IgD-negative memory B cell (primary cell): ENCODE measurements around the gene BCOR. TPM values are rescaled to one million over a fixed set of nuclear protein-coding genes. Genes with fewer than 3 reads are reported as not detected.
A peak's percentile ranks its signal among the peaks of the same experiment; 100 is the strongest.

Source experiments
- H3K27ac Mint-ChIP-seq, 3 donors: one replicate each; pipeline ENCODE4 v1.8.0; 2020 to 2022; ENCODE audit warnings: mild to moderate bottlenecking in 3 of 3, mixed read lengths in 3 of 3, moderate library complexity in 1 of 3
- H3K27me3 Mint-ChIP-seq: one replicate; pipeline ENCODE4 v1.8.0; 2021; ENCODE audit warnings: mixed read lengths
- H3K36me3 Mint-ChIP-seq: one replicate; pipeline ENCODE4 v1.8.0; 2020; ENCODE audit warnings: mild to moderate bottlenecking, mixed read lengths
- H3K4me1 Mint-ChIP-seq, 3 donors: one replicate each; pipeline ENCODE4 v1.8.0; 2020 to 2022; ENCODE audit warnings: mixed read lengths in 3 of 3, mild to moderate bottlenecking in 1 of 3
- H3K4me3 Mint-ChIP-seq, 4 donors: one replicate each; pipeline ENCODE4 v1.8.0; 2020 to 2022; ENCODE audit warnings: mild to moderate bottlenecking in 4 of 4, mixed read lengths in 4 of 4, moderate library complexity in 3 of 4
- H3K9me3 Mint-ChIP-seq, 3 donors: one replicate each; pipeline ENCODE4 v1.8.0; 2020 to 2021; ENCODE audit warnings: mixed read lengths in 3 of 3, mild to moderate bottlenecking in 1 of 3
- polyA plus RNA-seq: library from polyadenylated mRNA; unstranded; fragments of 300-500 nt; fragmentation: Illumina TruSeq; gene quantifications from one replicate; pipeline ENCODE4 v1.2.3, GENCODE V29; 2021

Gene BCOR
- polyA plus RNA-seq, 1 donor from 2014 or later: 10.2 TPM

DNA sequence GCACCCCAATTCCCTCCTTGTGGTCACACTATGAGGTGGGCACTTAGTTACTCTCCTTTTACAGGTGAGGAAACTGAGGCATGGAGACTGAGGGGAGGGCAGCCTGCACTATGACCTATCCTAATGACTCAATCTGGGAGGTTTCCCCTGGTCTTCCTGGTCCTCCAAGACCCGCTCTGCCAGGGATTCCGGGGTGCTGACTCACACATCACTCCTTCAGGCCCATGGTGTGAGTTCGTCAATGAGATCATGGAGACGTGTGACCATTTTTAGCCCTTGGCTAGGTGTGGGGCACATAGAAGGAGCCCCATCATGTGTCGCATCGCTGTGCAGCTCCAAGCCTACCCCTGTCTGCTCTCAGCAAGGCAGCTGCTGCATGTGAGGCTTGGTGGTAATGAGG is 32.4 kb upstream of the BCOR start:
- Mint-ChIP-seq H3K4me3 (no peak overlapping the region), H3K27ac (no peak overlapping the region), H3K9me3 (peaks cover 0 to 1% (median 0%) of the 10 kb centered on the region in 3 donors), H3K27me3 (no peaks in the 10 kb centered on the region), H3K4me1 (peaks cover 0 to 5% (median 0%) of the 10 kb centered on the region in 3 donors), H3K36me3 (no peaks in the 10 kb centered on the region)

DNA sequence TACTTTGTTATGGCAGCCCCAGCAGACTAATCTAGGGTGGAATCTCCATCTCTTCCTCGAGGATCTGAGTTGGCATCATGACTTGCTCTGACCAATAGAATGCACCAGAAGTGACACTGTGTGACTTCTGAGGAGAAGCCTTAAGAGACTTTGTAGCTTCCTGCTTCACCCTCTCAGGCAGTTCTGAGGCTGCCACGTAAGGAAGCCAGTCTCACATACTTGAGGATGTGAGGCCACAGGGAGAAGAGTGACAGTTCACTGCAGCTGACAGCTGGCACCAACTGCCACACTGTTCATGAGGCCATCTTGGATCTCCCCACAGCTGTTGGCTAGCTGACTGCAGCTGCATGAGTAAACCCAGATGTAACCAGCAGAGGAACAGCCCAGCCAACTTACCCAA is 29.3 kb upstream of the BCOR start:
- Mint-ChIP-seq H3K36me3 (no peaks in the 10 kb centered on the region), H3K27me3 (peaks cover 1% of the 10 kb centered on the region), H3K4me1 (peaks cover 0 to 5% (median 0%) of the 10 kb centered on the region in 3 donors), H3K9me3 (peaks cover 0 to 1% (median 0%) of the 10 kb centered on the region in 3 donors), H3K4me3 (no peak overlapping the region), H3K27ac (peak overlapping the region in 1 of 3 donors; percentile 1)

DNA sequence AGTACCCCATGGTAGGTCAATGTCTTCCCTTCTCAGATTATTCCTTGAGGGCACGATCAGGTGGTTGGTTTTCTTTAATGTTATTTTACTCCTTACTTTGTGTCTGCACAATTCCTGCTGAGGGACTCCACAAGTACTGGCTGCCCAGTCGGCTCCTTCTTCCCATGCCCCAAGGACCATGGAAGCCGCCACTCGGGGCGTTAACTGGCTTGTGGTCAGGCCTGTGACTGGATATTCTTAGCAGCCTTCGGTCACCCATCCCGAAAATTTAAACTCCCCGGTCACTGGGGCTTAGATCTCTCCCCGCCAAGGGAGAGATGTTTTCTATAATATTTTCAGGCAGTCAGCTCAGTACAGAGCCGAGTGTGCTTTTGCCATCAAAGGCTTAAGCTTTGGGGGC is 24.7 kb upstream of the BCOR start:
- H3K36me3 Mint-ChIP-seq: peaks cover 4% of the 10 kb centered on the region
- no peak overlapping the region for H3K4me3 Mint-ChIP-seq
- no peak overlapping the region for H3K27ac Mint-ChIP-seq
- peaks cover 5% of the 10 kb centered on the region for H3K27me3 Mint-ChIP-seq
- H3K4me1 Mint-ChIP-seq: peaks cover 0 to 13% (median 5%) of the 10 kb centered on the region in 3 donors
- H3K9me3 Mint-ChIP-seq: peaks cover 0 to 1% (median 0%) of the 10 kb centered on the region in 3 donors

DNA sequence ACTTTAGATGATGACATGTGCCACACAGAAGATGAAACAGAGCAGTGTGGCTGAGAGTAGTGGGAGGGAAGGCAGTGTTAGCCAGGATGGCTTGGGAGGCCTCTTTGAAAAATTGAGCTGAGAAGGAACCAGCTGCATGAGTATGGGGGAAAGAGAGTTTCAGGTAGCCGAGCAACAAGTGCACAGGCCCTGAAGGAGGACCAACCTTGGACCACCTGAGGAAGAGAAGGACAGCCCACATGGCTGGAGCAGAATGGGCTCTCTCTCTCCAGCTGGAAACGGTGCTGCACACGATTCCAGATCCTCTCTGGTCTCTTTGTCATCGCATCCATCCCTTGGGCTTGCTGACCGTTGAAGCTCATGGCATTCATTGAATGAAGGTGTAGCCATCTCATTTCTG is 23.9 kb upstream of the BCOR start:
- H3K9me3 Mint-ChIP-seq: no peaks in the 10 kb centered on the region
- no peak overlapping the region for H3K27ac Mint-ChIP-seq
- H3K27me3 Mint-ChIP-seq: peaks cover 6% of the 10 kb centered on the region
- peaks cover 4% of the 10 kb centered on the region for H3K36me3 Mint-ChIP-seq
- peaks cover 0 to 9% (median 5%) of the 10 kb centered on the region in 3 donors for H3K4me1 Mint-ChIP-seq
- H3K4me3 Mint-ChIP-seq: no peak overlapping the region

DNA sequence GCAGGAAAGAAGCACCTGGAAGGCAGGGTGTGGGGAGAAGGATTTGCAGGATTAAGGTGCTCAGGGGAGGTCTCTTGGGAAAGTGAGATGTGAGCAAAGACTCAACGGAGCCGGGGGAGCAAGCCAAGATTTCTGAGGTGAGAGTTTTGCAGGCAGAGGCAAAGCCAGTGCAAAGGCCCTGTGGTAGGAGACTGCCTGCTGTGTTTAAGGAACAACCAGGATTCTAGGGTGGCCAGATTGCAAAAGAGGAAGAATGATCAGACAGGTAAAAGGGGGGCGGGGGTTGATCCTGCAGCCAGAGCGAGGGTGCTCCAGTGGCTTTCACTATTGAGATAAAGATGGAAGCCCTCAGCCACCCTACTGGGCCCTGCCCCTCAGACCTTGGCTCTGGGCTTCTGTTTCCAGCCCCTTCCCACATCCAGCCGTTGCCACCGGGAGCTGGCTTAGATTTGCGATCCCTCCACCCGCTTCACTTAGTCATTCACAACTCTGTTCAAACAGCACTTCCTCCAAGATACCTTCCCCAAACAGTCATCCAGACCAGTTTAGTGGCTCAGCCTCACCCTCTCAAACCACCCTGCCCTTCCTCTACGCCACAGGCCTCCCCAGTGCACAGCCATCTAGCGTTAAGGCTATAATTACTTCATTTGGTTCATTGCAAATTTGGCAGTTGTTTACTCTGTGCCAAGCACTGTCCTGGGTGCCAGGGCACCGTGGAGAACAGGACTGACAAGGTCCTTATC is 23.3 kb upstream of the BCOR start:
- Mint-ChIP-seq H3K36me3 (peaks cover 4% of the 10 kb centered on the region), H3K9me3 (no peaks in the 10 kb centered on the region), H3K27me3 (peaks cover 8% of the 10 kb centered on the region), H3K4me1 (peaks cover 0 to 9% (median 5%) of the 10 kb centered on the region in 3 donors), H3K4me3 (peak overlapping the region in 2 of 4 donors; percentile 32 to 42), H3K27ac (no peak overlapping the region)

DNA sequence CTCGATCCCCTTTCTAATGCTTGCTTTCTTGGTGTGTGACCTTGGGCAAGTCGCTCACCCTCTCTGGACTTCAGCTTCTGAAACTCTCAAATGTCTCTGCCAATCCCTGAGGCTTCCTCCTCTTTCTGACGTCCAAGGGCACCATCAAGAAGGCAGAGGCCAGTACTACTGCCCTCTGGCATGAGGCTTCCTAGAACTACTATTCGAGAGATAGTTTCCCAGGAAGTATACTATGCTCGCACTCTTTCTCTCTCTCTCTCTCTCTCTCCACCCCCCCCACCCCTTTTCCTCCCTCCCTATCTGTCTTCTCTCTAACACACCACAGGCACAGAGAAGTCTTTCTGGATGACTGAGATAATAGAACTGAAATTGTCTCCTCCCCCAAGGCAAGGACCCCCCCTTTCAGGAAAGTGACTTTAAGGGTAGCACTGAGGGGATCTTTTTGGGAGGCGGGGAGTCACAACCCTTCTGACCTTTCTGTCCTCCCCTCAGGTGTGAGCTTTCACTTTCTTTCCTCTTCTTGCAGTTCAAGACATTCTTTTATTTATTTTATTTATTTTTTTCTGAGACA is 20.0 kb upstream of the BCOR start:
- H3K9me3 Mint-ChIP-seq: no peaks in the 10 kb centered on the region
- peaks cover 0 to 7% (median 5%) of the 10 kb centered on the region in 3 donors for H3K4me1 Mint-ChIP-seq
- peak overlapping the region in 1 of 3 donors; percentile 43 for H3K27ac Mint-ChIP-seq
- peaks cover 9% of the 10 kb centered on the region for H3K27me3 Mint-ChIP-seq
- no peak overlapping the region for H3K4me3 Mint-ChIP-seq
- peaks cover 4% of the 10 kb centered on the region for H3K36me3 Mint-ChIP-seq

DNA sequence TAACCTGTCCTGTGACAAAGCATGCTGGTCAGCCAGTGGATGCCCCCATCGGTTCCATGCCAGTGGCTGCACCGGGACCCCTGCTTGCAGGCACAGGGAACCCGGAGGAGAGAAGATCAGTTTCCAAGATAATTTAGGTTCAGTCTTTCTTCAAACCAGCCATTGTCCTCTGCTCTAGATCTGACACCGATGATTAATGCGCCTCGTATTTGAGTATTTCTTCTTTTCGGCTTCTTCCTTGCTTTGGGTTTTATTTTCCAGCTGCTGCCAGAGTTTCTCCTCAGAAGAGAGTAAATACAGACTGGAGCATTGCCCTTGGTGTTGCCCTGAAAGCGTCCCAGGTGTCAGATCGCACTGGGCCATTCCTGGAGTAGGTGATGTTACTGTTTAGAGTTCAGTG is 19.2 kb upstream of the BCOR start:
- Mint-ChIP-seq H3K4me1 (peaks cover 0 to 7% (median 5%) of the 10 kb centered on the region in 3 donors), H3K27ac (no peak overlapping the region), H3K27me3 (peaks cover 9% of the 10 kb centered on the region), H3K36me3 (peaks cover 4% of the 10 kb centered on the region), H3K4me3 (peak overlapping the region in 1 of 4 donors; percentile 49), H3K9me3 (no peaks in the 10 kb centered on the region)

DNA sequence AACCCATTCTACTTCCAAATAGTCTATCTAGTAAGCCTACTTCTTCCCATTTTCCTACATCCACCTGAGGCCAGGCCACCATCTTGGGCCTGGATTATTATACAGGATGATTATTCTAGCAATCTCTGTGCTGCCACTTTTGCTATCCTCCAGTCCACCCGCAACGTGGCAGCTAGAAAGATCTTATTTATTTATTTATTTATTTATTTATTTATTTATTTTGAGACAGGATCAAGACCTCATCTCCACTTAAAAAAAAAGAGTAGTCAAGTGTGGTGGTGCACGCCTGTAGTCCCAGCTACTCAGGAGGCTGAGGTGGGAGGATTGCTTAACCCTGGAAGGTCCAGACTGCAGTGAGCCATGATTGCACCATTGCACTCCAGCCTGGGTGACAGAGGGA is 15.2 kb upstream of the BCOR start:
- H3K9me3 Mint-ChIP-seq: peaks cover 0 to 1% (median 0%) of the 10 kb centered on the region in 3 donors
- peaks cover 9% of the 10 kb centered on the region for H3K27me3 Mint-ChIP-seq
- no peak overlapping the region for H3K27ac Mint-ChIP-seq
- H3K4me3 Mint-ChIP-seq: no peak overlapping the region
- H3K36me3 Mint-ChIP-seq: no peaks in the 10 kb centered on the region
- H3K4me1 Mint-ChIP-seq: peaks cover 1 to 4% (median 2%) of the 10 kb centered on the region in 3 donors

DNA sequence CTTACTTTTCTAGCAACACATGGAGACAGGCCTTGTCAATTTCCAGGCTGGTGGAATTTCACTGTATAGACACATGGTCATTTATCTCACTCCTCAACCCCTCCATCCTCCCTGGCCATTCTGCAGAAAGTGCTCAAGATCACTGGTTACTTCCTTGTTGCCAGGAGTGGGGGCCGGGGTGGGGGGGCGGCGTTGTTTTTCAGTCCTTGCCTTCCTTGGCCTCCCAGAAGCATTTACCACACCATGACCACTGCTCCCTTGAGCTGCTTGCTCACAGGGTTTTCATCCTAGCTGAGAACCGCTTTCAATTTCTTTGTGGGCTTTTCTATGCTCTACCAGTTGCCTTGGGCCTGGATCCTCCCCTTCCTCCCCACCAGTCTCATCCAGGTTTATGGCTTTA is 14.1 kb upstream of the BCOR start:
- Mint-ChIP-seq H3K9me3 (peaks cover 0 to 1% (median 0%) of the 10 kb centered on the region in 3 donors), H3K27me3 (peaks cover 12% of the 10 kb centered on the region), H3K36me3 (no peaks in the 10 kb centered on the region), H3K4me3 (peak overlapping the region in 1 of 4 donors; percentile 41), H3K4me1 (peaks cover 2 to 7% (median 6%) of the 10 kb centered on the region in 3 donors), H3K27ac (peak overlapping the region in 1 of 3 donors; percentile 4)

DNA sequence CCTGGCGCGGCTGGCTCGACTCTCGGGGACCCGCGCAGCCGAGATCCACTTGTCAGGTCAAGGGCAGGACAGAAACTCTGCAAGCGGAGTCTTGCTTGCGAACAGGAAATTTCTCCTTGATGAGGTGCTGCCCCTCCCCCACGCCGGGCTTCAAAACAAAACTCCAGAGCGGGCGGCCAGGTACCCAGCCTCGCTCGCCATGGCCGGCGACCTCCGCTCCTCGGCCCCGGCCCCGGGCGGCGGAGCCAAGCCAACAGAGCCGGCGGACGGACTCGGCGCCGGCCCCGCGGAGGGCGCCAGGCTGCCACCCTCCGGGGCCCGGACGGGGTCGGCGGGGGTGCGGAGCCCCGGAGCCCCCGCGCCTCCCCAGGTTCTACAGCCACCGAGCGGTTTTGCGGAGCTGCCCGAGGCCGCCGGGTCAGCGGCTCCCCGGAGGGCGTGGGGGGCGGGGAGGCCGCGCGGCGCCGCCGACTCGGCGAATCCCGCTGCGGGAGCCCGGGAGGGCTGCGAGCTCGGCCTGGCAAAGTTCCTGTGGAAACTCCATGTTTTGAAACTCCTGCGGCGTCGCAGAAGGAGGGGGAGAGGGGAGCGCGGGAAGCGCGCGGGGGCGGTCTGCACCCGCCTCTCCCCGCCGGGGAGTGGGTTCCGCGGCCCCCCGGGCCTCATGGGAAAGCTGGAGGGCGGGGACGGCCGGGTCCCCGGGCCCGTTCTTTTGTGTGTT is 11.7 kb upstream of the BCOR start:
- H3K4me3 Mint-ChIP-seq: peak overlapping the region in 1 of 4 donors; percentile 37
- H3K27ac Mint-ChIP-seq: peak overlapping the region in 2 of 3 donors; percentile 31 to 52
- peaks cover 3 to 13% (median 7%) of the 10 kb centered on the region in 3 donors for H3K4me1 Mint-ChIP-seq
- H3K27me3 Mint-ChIP-seq: peaks cover 9% of the 10 kb centered on the region
- no peaks in the 10 kb centered on the region for H3K36me3 Mint-ChIP-seq
- H3K9me3 Mint-ChIP-seq: peaks cover 0 to 1% (median 0%) of the 10 kb centered on the region in 3 donors

DNA sequence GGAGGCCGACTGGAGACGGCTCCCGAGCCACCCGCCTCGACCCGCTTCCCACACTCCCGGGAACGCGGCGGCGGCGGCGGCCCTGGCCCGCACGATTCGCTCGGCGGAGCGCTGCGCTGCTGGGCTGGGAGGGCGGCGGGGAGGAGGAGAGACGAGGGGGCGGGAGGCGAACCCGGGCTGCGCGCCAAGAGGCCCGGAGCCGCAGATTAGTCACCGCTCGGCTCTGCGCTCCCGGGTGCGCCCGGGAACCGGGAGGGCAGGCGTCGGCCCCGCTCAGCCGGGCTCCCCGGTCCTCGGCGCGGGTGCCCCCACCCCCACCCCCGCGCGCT is 11.2 kb upstream of the BCOR start:
- Mint-ChIP-seq H3K36me3 (no peaks in the 10 kb centered on the region), H3K27me3 (peaks cover 8% of the 10 kb centered on the region), H3K4me3 (peak overlapping the region in 3 of 4 donors; percentile 55 to 70 (median 68)), H3K9me3 (peaks cover 0 to 1% (median 0%) of the 10 kb centered on the region in 3 donors), H3K27ac (peak overlapping the region in 1 of 3 donors; percentile 80), H3K4me1 (peaks cover 3 to 13% (median 7%) of the 10 kb centered on the region in 3 donors)

DNA sequence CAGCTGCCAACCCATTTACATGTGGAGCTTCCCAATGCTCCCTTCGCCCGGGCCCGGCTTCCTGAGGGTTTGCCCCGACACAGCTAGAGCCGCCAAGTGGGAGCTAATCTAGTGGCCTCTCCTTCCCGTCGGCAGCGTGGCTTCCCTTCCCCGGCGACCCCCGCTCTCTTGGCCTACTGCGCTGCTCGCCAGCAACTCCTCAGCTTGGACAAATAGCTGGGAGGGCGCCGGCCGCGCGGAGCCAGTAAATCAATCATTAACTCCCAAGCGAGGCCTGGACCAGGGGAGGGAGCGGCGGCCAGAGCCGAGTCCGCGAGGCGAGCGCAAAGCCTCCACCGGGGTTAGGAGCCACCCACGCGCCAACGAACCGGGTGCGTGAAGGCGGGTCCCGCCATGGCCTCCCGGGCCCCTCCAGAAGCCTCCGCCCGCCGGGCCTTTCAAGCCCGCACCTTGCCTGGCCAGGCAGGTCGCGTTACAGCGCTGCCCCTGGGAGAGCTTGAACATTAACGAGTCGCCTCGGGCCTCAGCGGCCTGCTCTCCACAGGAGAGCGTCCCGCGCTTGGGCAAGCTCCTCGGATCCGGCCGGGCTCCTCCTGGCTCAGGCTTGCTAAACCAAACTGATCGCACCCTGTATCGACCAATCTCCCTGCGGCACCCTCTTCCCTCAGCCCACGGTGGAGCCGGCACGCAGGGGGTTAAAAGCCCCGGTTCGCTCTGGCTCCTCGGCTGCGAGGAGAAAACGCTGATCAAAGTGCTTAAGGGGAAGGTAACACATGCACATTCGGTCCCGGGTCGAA is 10.6 kb upstream of the BCOR start:
- Mint-ChIP-seq H3K36me3 (no peaks in the 10 kb centered on the region), H3K27ac (peak overlapping the region in 2 of 3 donors; percentile 53 to 80), H3K4me1 (peaks cover 3 to 13% (median 7%) of the 10 kb centered on the region in 3 donors), H3K4me3 (peak overlapping the region; percentile 68 to 90 (median 76)), H3K27me3 (peaks cover 7% of the 10 kb centered on the region), H3K9me3 (peaks cover 0 to 1% (median 0%) of the 10 kb centered on the region in 3 donors)

DNA sequence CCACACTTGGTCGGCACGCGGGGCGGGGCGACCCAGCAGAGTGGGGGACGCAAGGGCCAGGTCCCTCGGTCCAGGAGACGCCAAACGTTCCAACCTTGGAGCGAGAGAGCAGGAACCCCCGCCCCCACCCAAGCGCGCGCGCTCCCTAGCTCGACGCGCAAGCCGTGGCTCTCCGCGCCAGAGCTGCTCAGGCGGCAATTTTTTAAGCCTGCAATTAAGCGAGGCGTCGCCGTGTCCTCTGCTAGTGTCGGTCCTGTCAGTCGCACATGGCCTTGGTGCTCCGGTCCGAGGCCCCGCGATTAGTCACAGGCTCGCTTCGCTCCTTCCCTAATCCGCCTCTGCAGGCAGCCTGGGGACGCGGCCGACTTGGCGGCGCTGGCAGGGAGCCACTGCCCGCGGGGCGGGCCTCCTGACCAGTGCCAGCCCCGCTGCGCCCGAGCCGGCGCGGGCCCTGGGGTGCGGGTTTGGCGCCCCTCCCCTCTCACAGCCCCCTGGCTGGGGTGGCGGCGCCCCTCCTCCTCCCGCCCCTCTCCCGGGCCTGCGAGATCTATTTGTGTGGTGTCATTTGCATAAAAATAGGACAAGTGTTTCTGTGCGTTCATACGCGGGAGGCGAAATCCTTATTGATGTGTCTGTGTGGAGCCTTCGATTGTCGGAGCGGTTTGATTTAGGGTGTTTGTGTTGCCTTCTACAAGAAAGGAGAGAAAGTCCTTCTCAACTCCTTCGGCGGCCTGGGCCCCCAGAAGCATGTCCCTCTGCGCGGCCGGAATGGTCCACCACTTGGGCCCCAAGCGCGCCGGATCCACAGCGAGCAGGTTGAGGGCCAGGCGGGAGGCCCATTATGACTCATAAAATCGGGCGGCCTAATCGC is 9.8 kb upstream of the BCOR start:
- Mint-ChIP-seq H3K4me1 (peaks cover 5 to 13% (median 7%) of the 10 kb centered on the region in 3 donors), H3K36me3 (no peaks in the 10 kb centered on the region), H3K27me3 (peaks cover 7% of the 10 kb centered on the region), H3K4me3 (peak overlapping the region; percentile 84 to 94 (median 91)), H3K9me3 (peaks cover 0 to 1% (median 0%) of the 10 kb centered on the region in 3 donors), H3K27ac (peak overlapping the region in 1 of 3 donors; percentile 92)
